Measurements from ENCODE around the gene PEBP1.

The PEBP1 gene

GRCh38 chr12:118183155-118183554 is 47.2 kb downstream of the PEBP1 start:
- Histone ChIP-seq H3K9ac (ENCODE audit: low read depth, low read length) (no peak overlapping the region), H3K4me1 (ENCODE audit: insufficient read depth, low read length) (peaks cover 3% of the 10 kb centered on the region)

GRCh38 chr12:118183711-118184110 is 47.8 kb downstream of the PEBP1 start:
- Histone ChIP-seq H3K4me3 (ENCODE audit: low read depth in 1 of 2, low read length in 2 of 2) (no peak overlapping the region), H3K79me2 (ENCODE audit: insufficient read depth, low read length) (no peaks in the 10 kb centered on the region), H3K27ac (ENCODE audit: low read length) (no peak overlapping the region), H3K4me1 (ENCODE audit: insufficient read depth, low read length) (peaks cover 3% of the 10 kb centered on the region), H4K20me1 (ENCODE audit: insufficient read depth, low read length) (no peaks in the 10 kb centered on the region), H3K4me2 (ENCODE audit: insufficient read depth, low read length) (no peak overlapping the region), H3K9ac (ENCODE audit: low read depth, low read length) (no peak overlapping the region), H3K27me3 (ENCODE audit: insufficient read depth, low read length, poor library complexity) (no peaks in the 10 kb centered on the region), H2AFZ (ENCODE audit: low read depth, low read length) (no peak overlapping the region), H3K9me3 (ENCODE audit: insufficient read depth, low read length, severe bottlenecking) (no peaks in the 10 kb centered on the region), H3K36me3 (ENCODE audit: insufficient read depth, low read length) (peaks cover 35% of the 10 kb centered on the region)
- DNase-seq (no peak), ATAC-seq (ENCODE audit: insufficient read depth, low read depth) (no peak)
- TF ChIP-seq CTCF (IDR thresholded peaks at IDR 0.05; ENCODE audit: borderline replicate concordance, extremely low read depth, low read length, poor library complexity, severe bottlenecking), result no peak
- no peak for TF ChIP-seq EZH2 (IDR thresholded peaks at IDR 0.05; ENCODE audit: borderline replicate concordance, low read depth, low read length, severe bottlenecking)

More at GRCh38 chr12:118183155-118183554, 47.2 kb downstream of the PEBP1 start:
- Histone ChIP-seq H3K36me3 (ENCODE audit: insufficient read depth, low read length) (peaks cover 36% of the 10 kb centered on the region), H2AFZ (ENCODE audit: low read depth, low read length) (no peak overlapping the region), H3K9me3 (ENCODE audit: insufficient read depth, low read length, severe bottlenecking) (no peaks in the 10 kb centered on the region), H4K20me1 (ENCODE audit: insufficient read depth, low read length) (no peaks in the 10 kb centered on the region), H3K79me2 (ENCODE audit: insufficient read depth, low read length) (no peaks in the 10 kb centered on the region), H3K4me2 (ENCODE audit: insufficient read depth, low read length) (no peak overlapping the region), H3K27me3 (ENCODE audit: insufficient read depth, low read length, poor library complexity) (no peaks in the 10 kb centered on the region), H3K27ac (ENCODE audit: low read length) (no peak overlapping the region), H3K4me3 (ENCODE audit: low read depth in 1 of 2, low read length in 2 of 2) (no peak overlapping the region)
- ATAC-seq (ENCODE audit: insufficient read depth, low read depth) (no peak), DNase-seq (no peak)
- TF ChIP-seq CTCF (IDR thresholded peaks at IDR 0.05; ENCODE audit: borderline replicate concordance, extremely low read depth, low read length, poor library complexity, severe bottlenecking), result no peak
- no peak for TF ChIP-seq EZH2 (IDR thresholded peaks at IDR 0.05; ENCODE audit: borderline replicate concordance, low read depth, low read length, severe bottlenecking)

GRCh38 chr12:118185602-118186397 is 49.9 kb downstream of the PEBP1 start:
- no peaks in the 10 kb centered on the region for H4K20me1 ChIP-seq (ENCODE audit: insufficient read depth, low read length)
- H3K4me3 ChIP-seq (ENCODE audit: low read depth in 1 of 2, low read length in 2 of 2), result no peak overlapping the region
- H3K27ac ChIP-seq (ENCODE audit: low read length), result no peak overlapping the region
- no peak overlapping the region for H3K4me2 ChIP-seq (ENCODE audit: insufficient read depth, low read length)
- no peak for TF ChIP-seq EZH2 (IDR thresholded peaks at IDR 0.05; ENCODE audit: borderline replicate concordance, low read depth, low read length, severe bottlenecking)
- no peak for TF ChIP-seq CTCF (IDR thresholded peaks at IDR 0.05; ENCODE audit: borderline replicate concordance, extremely low read depth, low read length, poor library complexity, severe bottlenecking)
- peaks cover 33% of the 10 kb centered on the region for H3K36me3 ChIP-seq (ENCODE audit: insufficient read depth, low read length)
- H2AFZ ChIP-seq (ENCODE audit: low read depth, low read length), result no peak overlapping the region
- no peaks in the 10 kb centered on the region for H3K9me3 ChIP-seq (ENCODE audit: insufficient read depth, low read length, severe bottlenecking)
- peaks cover 3% of the 10 kb centered on the region for H3K4me1 ChIP-seq (ENCODE audit: insufficient read depth, low read length)
- H3K79me2 ChIP-seq (ENCODE audit: insufficient read depth, low read length), result no peaks in the 10 kb centered on the region
- no peak for ATAC-seq (ENCODE audit: insufficient read depth, low read depth)
- no peak for DNase-seq
- H3K27me3 ChIP-seq (ENCODE audit: insufficient read depth, low read length, poor library complexity), result no peaks in the 10 kb centered on the region
- H3K9ac ChIP-seq (ENCODE audit: low read depth, low read length), result no peak overlapping the region
